Stomach smooth muscle (tissue), 2 donors: Measurements from ENCODE around the gene RBMXL2.

Experiments
- H3K27ac ChIP-seq: one replicate; pipeline ENCODE4 v1.7.0; 2013; ENCODE audit warnings: mild to moderate bottlenecking, low read length, inconsistent platforms
- H3K27me3 ChIP-seq, 2 donors: one replicate each; pipeline ENCODE4 v1.7.0; 2013; ENCODE audit warnings: low read length in 2 of 2; ENCODE audit not compliant: insufficient read depth in 2 of 2, control insufficient read depth in 1 of 2
- H3K36me3 ChIP-seq, 2 donors: one replicate each; pipeline ENCODE4 v1.7.0; 2013; ENCODE audit warnings: low read length in 2 of 2; ENCODE audit not compliant: control insufficient read depth in 2 of 2, insufficient read depth in 2 of 2
- H3K4me1 ChIP-seq: one replicate; pipeline ENCODE4 v1.7.0; 2013; ENCODE audit warnings: low read length; ENCODE audit not compliant: control insufficient read depth, insufficient read depth
- H3K4me3 ChIP-seq, 2 donors: one replicate each; pipeline ENCODE4 v1.7.0; 2013; ENCODE audit warnings: low read length in 2 of 2
- H3K9ac ChIP-seq, 2 donors: one replicate each; pipeline ENCODE4 v1.7.0; 2013; ENCODE audit warnings: low read length in 2 of 2, mild to moderate bottlenecking in 1 of 2
- H3K9me3 ChIP-seq, 2 donors: one replicate each; pipeline ENCODE4 v1.7.0; 2013; ENCODE audit warnings: low read length in 2 of 2; ENCODE audit not compliant: control insufficient read depth in 2 of 2
- donor health status: healthy.
- donor health status: Pancreatic carcinoma.

The RBMXL2 gene

DNA sequence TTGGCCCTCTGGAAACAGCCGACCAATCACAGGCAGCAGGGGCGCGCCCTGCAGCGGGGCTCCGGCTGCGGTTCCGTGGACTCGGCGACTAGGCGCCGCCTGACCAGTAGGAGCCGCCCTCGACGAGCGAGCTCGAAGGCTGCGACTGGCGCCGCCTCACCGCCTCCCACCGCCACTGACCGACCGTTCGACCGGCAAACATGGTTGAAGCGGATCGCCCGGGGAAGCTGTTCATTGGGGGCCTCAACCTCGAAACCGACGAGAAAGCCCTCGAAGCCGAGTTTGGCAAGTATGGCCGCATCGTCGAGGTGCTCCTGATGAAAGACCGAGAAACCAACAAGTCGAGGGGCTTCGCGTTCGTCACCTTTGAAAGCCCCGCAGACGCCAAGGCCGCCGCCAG lies at the start of gene RBMXL2:
Gene RBMXL2, plus strand, starts transcription at position 78 of the 400 bp plus-strand sequence. Its CDS starts 123 bp downstream, at position 201.
- no peaks in the 10 kb centered on the region for H3K4me1 ChIP-seq
- H3K36me3 ChIP-seq: no peaks in the 10 kb centered on the region
- H3K4me3 ChIP-seq: no peak within 1 kb of the TSS
- H3K9me3 ChIP-seq: no peaks in the 10 kb centered on the region
- H3K27ac ChIP-seq: no peak within 1 kb of the TSS
- peaks cover 3 to 6% of the 10 kb centered on the region in 2 donors for H3K27me3 ChIP-seq
- no peak within 1 kb of the TSS for H3K9ac ChIP-seq

DNA sequence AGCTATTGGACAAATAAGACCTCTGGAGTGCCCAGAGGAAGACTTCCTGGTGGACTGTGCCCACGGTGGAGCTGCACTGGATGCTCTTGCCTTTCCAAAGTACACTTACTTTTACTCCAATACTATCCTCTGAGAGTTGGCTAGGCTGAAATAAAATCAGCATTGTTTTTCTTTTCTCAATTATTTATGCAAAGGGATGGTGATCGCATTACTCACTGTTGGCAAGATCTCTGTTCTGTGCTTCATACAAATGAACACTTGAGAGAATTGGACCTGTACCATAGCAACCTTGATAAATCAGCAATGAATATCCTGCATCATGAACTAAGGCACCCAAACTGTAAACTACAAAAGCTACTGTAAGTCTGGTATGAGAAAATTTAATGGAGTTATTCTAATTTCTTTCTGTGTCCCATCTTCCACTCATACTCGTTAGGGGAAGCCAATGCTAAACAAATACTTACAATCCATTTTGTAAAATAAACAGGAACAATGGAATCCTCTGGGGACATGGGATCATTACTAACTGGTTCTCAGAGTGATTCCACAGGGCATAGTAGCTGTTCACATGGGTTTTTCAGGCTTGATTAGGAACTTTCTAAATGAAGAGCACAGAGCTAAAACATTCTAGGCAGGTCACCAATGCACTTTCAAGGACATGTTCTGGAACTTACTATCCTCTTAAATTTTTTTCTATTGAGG lies 42.2 kb upstream of the RBMXL2 start:
- no peak overlapping the region for H3K9ac ChIP-seq
- H3K9me3 ChIP-seq: no peaks in the 10 kb centered on the region
- no peaks in the 10 kb centered on the region for H3K27me3 ChIP-seq
- H3K4me3 ChIP-seq: no peak overlapping the region
- no peaks in the 10 kb centered on the region for H3K4me1 ChIP-seq
- H3K36me3 ChIP-seq: no peaks in the 10 kb centered on the region
- H3K27ac ChIP-seq: no peak overlapping the region

DNA sequence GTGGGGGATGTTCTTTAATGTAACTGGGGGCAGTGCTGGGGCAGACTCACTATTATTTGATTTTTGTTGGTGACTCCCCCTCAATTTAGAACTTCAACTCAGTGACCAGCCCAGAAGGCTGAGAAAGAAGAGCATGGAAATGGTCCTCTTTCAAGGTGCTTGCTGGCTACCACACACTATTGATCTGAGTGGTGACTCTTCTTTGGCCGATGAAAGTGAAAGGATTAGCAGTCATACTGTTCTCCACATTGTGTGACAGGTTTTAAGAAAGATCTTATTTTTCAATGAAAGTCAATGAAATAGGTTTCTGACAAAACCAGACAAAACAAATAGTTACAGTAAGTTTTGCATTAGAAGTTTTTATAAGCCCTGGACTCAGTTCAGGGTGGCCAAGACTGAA lies 38.6 kb upstream of the RBMXL2 start:
- Histone ChIP-seq H3K27ac (no peak overlapping the region), H3K36me3 (no peaks in the 10 kb centered on the region), H3K9me3 (no peaks in the 10 kb centered on the region), H3K27me3 (no peaks in the 10 kb centered on the region), H3K9ac (no peak overlapping the region), H3K4me1 (no peaks in the 10 kb centered on the region), H3K4me3 (no peak overlapping the region)

DNA sequence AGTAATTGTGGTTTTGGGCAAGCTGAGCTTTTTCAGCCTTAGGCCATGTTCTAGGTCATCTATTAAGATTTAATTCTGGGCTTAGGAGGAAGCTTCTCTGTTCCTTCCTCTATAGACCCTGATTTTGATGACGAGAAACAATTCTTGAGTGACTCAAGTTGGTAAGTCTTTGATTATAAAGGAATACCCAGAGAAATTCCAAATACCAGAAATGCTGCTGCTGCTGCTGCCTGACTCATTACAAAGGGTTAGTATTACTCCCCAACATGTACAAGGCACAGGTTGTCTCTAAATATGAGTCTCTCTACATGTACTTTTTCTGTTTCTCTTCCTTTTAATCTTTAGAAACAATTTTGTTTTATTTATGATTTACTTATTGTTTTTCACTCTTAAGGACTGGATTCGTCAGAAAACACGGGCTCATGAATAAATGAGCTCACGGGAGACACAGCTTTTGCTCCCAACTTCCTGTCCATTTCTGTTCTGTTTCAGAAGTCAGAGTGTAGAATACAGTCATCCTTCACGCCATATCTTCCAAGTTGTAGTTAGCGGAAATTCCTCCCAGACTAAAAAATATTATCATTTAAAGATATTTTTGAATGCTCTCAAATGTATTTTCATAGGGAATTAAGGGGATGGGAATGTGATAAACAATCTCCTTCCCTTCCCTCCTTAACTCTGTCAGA lies 31.8 kb upstream of the RBMXL2 start:
- H3K4me3 ChIP-seq: no peak overlapping the region
- H3K9ac ChIP-seq: no peak overlapping the region
- H3K36me3 ChIP-seq: no peaks in the 10 kb centered on the region
- H3K27me3 ChIP-seq: no peaks in the 10 kb centered on the region
- H3K27ac ChIP-seq: no peak overlapping the region
- H3K4me1 ChIP-seq: no peaks in the 10 kb centered on the region
- no peaks in the 10 kb centered on the region for H3K9me3 ChIP-seq

DNA sequence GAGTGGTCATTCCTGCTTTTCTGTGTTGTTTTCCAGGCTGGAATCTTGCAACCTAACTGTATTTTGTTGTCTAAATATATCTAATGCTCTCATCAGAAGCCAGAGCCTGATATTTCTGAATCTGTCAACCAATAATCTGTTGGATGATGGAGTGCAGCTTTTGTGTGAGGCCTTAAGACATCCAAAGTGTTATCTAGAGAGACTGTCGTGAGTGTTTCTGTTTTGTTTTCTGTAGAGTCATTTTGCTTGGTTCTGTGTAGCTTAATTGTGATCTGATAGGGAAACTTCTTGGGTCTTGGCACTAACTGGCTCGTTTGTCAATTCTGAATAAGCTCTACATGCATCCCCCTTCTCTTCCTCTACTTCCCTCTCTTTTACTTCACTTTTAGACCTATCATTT lies 31.2 kb upstream of the RBMXL2 start:
- Histone ChIP-seq H3K9ac (no peak overlapping the region), H3K27ac (no peak overlapping the region), H3K4me1 (no peaks in the 10 kb centered on the region), H3K4me3 (no peak overlapping the region), H3K27me3 (no peaks in the 10 kb centered on the region), H3K36me3 (no peaks in the 10 kb centered on the region), H3K9me3 (no peaks in the 10 kb centered on the region)

DNA sequence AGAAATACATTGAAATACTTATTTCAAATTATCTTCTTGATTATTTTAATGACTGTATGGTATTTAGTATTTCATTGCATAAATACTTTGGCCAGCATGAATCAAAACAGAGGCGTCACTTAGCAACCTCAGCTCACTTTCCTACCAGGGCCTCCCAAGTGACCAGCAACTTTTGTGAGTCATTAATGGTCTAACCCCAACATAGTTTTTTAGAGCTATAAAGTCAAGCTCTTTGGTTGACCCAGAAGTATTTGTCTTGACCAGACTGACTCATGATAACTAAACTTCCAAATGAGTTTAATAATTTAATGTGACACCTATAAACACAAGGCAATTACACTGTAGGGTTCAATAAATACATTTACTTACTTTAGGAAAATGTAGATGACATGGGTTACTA lies 27.9 kb upstream of the RBMXL2 start:
- H3K27me3 ChIP-seq: no peaks in the 10 kb centered on the region
- no peaks in the 10 kb centered on the region for H3K4me1 ChIP-seq
- H3K4me3 ChIP-seq: no peak overlapping the region
- H3K9me3 ChIP-seq: no peaks in the 10 kb centered on the region
- H3K27ac ChIP-seq: no peak overlapping the region
- no peaks in the 10 kb centered on the region for H3K36me3 ChIP-seq
- no peak overlapping the region for H3K9ac ChIP-seq

DNA sequence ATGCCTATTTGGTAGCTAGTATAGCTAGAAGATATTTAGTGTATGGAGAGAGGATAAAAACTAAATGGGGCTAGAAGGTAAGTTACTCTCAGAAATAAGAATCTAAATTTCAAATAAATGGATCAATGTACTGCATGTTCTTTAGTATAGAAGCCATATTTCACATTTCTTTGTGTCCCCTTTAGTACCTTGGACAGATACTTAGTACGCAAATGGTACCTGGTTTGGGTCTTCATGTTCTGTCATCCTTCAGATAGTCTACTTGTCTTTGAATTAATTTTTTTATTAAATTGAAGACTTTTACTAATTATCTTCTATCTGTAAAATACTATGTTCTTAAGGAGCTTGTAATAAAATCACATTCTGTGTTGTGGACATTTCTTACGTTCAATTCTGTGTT lies 26.3 kb upstream of the RBMXL2 start:
- no peak overlapping the region for H3K27ac ChIP-seq
- no peaks in the 10 kb centered on the region for H3K9me3 ChIP-seq
- H3K9ac ChIP-seq: no peak overlapping the region
- no peak overlapping the region for H3K4me3 ChIP-seq
- no peaks in the 10 kb centered on the region for H3K4me1 ChIP-seq
- no peaks in the 10 kb centered on the region for H3K27me3 ChIP-seq
- no peaks in the 10 kb centered on the region for H3K36me3 ChIP-seq

DNA sequence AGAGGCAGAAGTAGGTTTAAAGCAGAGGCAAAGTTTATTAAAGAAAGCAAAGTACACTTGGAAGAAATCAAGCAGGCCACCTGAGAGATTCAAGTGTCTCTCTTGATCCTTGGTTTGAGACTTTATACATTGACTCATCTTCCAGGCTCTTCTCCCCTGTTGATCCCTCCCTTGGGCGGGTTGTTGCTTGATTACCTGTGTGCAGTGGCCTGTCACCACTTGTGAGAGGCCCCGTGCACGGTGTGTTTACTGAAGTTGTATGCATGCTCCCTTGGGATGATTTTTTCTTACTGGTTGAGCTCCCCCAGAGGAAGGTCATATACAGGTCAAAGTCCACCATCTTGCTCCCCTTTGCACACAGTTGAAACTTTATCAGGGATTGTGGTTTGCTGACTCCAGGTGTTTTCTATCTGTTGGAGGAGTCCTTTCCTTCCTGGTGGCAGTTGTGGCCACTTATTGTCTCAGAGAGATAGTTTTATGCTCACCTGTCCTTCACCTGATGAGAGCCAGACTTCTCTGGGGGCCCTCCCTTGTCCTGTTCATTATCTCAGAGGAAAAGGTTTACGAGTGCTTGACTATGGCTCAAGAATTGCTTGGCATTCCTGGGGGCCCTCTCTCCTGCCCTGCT lies 16.3 kb upstream of the RBMXL2 start:
- Histone ChIP-seq H3K9ac (no peak overlapping the region), H3K36me3 (no peaks in the 10 kb centered on the region), H3K27ac (no peak overlapping the region), H3K4me1 (no peaks in the 10 kb centered on the region), H3K4me3 (no peak overlapping the region), H3K27me3 (peaks cover 0 to 4% of the 10 kb centered on the region in 2 donors), H3K9me3 (no peaks in the 10 kb centered on the region)

DNA sequence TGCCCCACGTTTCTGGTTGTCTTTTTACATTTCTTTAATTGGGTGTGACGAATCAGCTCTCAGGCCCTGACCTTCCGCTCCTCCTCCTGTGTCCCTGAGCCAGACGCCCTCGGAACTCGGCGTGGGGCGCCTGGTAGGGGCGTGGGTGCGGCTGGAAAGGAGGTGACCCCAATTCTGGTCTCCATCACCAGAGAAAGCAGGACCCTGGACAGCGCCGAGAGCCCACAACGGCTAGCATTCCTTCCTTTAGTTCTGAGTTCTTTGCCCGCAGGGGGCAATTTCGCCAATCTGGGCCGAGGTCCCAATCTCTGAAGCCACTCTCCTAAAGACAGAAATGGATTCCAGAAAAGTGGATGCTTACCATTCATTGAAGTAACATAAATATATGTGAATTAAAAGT lies 11.7 kb upstream of the RBMXL2 start:
- Histone ChIP-seq H3K9me3 (peaks cover 8% of the 10 kb centered on the region in 2 donors), H3K36me3 (no peaks in the 10 kb centered on the region), H3K4me3 (no peak overlapping the region), H3K9ac (no peak overlapping the region), H3K27ac (no peak overlapping the region), H3K27me3 (peaks cover 0 to 4% of the 10 kb centered on the region in 2 donors), H3K4me1 (no peaks in the 10 kb centered on the region)

DNA sequence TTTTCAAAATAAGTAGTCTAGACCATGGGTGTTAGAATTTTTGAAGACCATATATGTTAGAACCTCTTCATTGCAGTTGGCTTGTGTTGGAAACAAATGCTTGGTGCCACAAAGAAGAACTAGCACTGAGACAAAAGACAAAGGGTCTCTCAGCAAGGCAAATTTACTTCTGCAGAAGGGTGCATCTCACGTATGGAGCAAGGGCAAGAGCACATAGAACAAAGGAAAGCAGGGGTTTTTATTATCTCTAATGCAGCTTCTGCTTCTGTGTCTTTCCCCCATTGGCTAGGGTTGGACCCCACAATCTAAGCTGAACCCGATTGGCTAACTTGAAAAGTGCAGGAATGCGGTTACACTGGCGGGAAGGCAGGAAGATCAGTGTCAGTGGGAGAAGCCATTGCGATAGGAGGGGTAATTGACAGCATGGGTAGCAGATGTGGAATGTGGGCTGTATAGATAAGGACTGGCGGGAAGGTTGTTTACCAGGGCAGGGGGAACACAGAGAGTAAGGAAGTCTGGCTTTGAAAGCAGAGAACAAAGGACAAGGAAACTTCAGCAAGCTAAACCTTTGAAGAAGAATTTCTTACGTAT lies 9.2 kb upstream of the RBMXL2 start:
- H3K36me3 ChIP-seq: no peaks in the 10 kb centered on the region
- H3K27ac ChIP-seq: no peak overlapping the region
- no peak overlapping the region for H3K9ac ChIP-seq
- H3K4me3 ChIP-seq: no peak overlapping the region
- peaks cover 0 to 4% of the 10 kb centered on the region in 2 donors for H3K27me3 ChIP-seq
- no peaks in the 10 kb centered on the region for H3K4me1 ChIP-seq
- peaks cover 8% of the 10 kb centered on the region in 2 donors for H3K9me3 ChIP-seq
